Endothelial cell of umbilical vein (primary cell): ENCODE measurements around the gene SIAE. TPM values are rescaled to one million over a fixed set of nuclear protein-coding genes. Genes with fewer than 3 reads are reported as not detected.

Experiments
- BruUV-seq: library from RNA; stranded (reverse); fragments of 400-500 nt; replicated peaks from 2 replicates; lab custom pipeline; 2021; lab: Mats Ljungman, UMichigan
- CTCF ChIA-PET: fragments of 300-600, 350-600 bp; sonication (Branson Sonifier 250); formaldehyde crosslinking; loops from one replicate; lab custom pipeline; 2021; ENCODE audit warnings: antibody characterized with exemption, inconsistent platforms; lab: Charles Lee
- POLR2A ChIA-PET: fragments of 300-600, 350-600 bp; sonication (Branson Sonifier 250); formaldehyde crosslinking; loops from one replicate; lab custom pipeline; 2021; ENCODE audit warnings: antibody characterized with exemption, inconsistent platforms; lab: Charles Lee
- DNase-seq: peaks from one replicate; pipeline ENCODE4 v3.0.0-alpha.2; 2011; ENCODE audit warnings: low read depth, low spot score
- FAIRE-seq: peaks from 2 replicates; lab custom pipeline; 2011; peaks lifted over from hg19 to GRCh38; lab: Jason Lieb, UNC
- H2AFZ ChIP-seq: 2 replicates; pipeline ENCODE4 v1.6.0; 2012; ENCODE audit warnings: low read depth, low read length, control low read depth, inconsistent platforms
- H3K27ac ChIP-seq: 2 replicates; pipeline ENCODE4 v1.5.1; 2011; ENCODE audit warnings: low read depth, mild to moderate bottlenecking, control low read depth, low read length, moderate library complexity; ENCODE audit not compliant: insufficient read depth
- H3K27me3 ChIP-seq, 2 experiments: 2 replicates each; pipeline versions ENCODE4 v1.6.0 to v1.6.1; 2011; ENCODE audit warnings: low read length in 2 of 2, mixed read lengths in 1 of 2; ENCODE audit not compliant: control insufficient read depth in 2 of 2, insufficient read depth in 2 of 2
- H3K36me3 ChIP-seq, 2 experiments: 2 replicates in 1 of 2; 3 replicates in 1 of 2; pipeline ENCODE4 v1.5.1; 2011; ENCODE audit warnings: low read length in 2 of 2, mild to moderate bottlenecking in 1 of 2, moderate library complexity in 1 of 2; ENCODE audit not compliant: control insufficient read depth in 2 of 2, insufficient read depth in 2 of 2; ENCODE audit errors: extremely low read depth in 1 of 2
- H3K4me1 ChIP-seq: 3 replicates; pipeline ENCODE4 v1.5.1; 2011; ENCODE audit warnings: mild to moderate bottlenecking, low read length; ENCODE audit not compliant: control insufficient read depth, insufficient read depth; ENCODE audit errors: extremely low read depth
- H3K4me2 ChIP-seq: 2 replicates; pipeline ENCODE4 v1.6.1; 2011; ENCODE audit warnings: low read length, control low read depth, mixed read lengths; ENCODE audit not compliant: insufficient read depth
- H3K4me3 ChIP-seq, 3 experiments: fragments of 200-600 bp in 1 of 3; sonication (generic), shearing (Covaris generic) in 1 of 3; replicated peaks in 1 of 3; 2 replicates each; pipeline ENCODE4 v1.5.1; 2011 to 2016; ENCODE audit warnings: control low read depth in 3 of 3, low read length in 3 of 3, mild to moderate bottlenecking in 2 of 3, inconsistent platforms in 1 of 3, low read depth in 1 of 3, moderate library complexity in 1 of 3; ENCODE audit not compliant: insufficient read depth in 1 of 3
- H3K79me2 ChIP-seq: 2 replicates; pipeline ENCODE4 v1.6.0; 2012; ENCODE audit warnings: low read length, inconsistent platforms; ENCODE audit not compliant: control insufficient read depth, insufficient read depth
- H3K9ac ChIP-seq: replicated peaks from 2 replicates; pipeline ENCODE3; 2011; ENCODE audit warnings: low read length, control low read depth; ENCODE audit not compliant: insufficient read depth; ENCODE audit errors: extremely low read depth
- H3K9me1 ChIP-seq: replicated peaks from 3 replicates; pipeline ENCODE4 v1.6.0; 2011; ENCODE audit warnings: mild to moderate bottlenecking, low read length; ENCODE audit not compliant: control insufficient read depth, insufficient read depth; ENCODE audit errors: extremely low read depth
- H3K9me3 ChIP-seq: replicated peaks from 2 replicates; pipeline ENCODE4 v1.5.1; 2012; ENCODE audit warnings: low read length, inconsistent platforms; ENCODE audit not compliant: control insufficient read depth, insufficient read depth
- H4K20me1 ChIP-seq: replicated peaks from 2 replicates; pipeline ENCODE3; 2011; ENCODE audit warnings: mild to moderate bottlenecking, low read length; ENCODE audit not compliant: control insufficient read depth, insufficient read depth; ENCODE audit errors: extremely low read depth
- CTCF ChIP-seq, 2 donors: IDR thresholded peaks; 1 replicate in 1 of 2; 2 replicates in 1 of 2; pipeline ENCODE4 v1.5.1; 2011; ENCODE audit warnings: low read length in 2 of 2, mild to moderate bottlenecking in 2 of 2, moderate library complexity in 2 of 2, control low read depth in 1 of 2, inconsistent platforms in 1 of 2, low read depth in 1 of 2; ENCODE audit not compliant: insufficient read depth in 1 of 2; ENCODE audit errors: extremely low read depth in 1 of 2
- EZH2 ChIP-seq: IDR thresholded peaks from 2 replicates; pipeline ENCODE4 v1.6.1; 2012; ENCODE audit warnings: borderline replicate concordance, low read depth, mild to moderate bottlenecking, moderate library complexity, low read length, inconsistent platforms; ENCODE audit not compliant: severe bottlenecking
- FOS ChIP-seq: IDR thresholded peaks from 2 replicates; pipeline ENCODE4 v1.6.1; 2011; ENCODE audit warnings: mild to moderate bottlenecking, low read length, moderate library complexity, borderline replicate concordance; ENCODE audit not compliant: insufficient read depth
- GATA2 ChIP-seq: IDR thresholded peaks from 2 replicates; pipeline ENCODE4 v1.7.0; 2011; ENCODE audit warnings: low read depth, mild to moderate bottlenecking, moderate library complexity, mixed read lengths, low read length; ENCODE audit not compliant: insufficient read length, insufficient read depth
- JUN ChIP-seq: IDR thresholded peaks from 2 replicates; pipeline ENCODE4 v1.6.1; 2011; ENCODE audit warnings: borderline replicate concordance, low read depth; ENCODE audit not compliant: insufficient read length, insufficient read depth
- MYC ChIP-seq: IDR thresholded peaks from one replicate; pipeline ENCODE4 v1.6.1; 2011; ENCODE audit warnings: mild to moderate bottlenecking, low read depth, low read length
- POLR2A ChIP-seq: IDR thresholded peaks from 2 replicates; pipeline ENCODE4 v1.6.1; 2012; ENCODE audit warnings: low read depth, mild to moderate bottlenecking, control low read depth, low read length
- POLR2AphosphoS5 ChIP-seq: IDR thresholded peaks from 2 replicates; pipeline ENCODE4 v1.6.1; 2012; ENCODE audit warnings: low read depth, mild to moderate bottlenecking, control low read depth, low read length, moderate library complexity; ENCODE audit not compliant: insufficient read depth
- dilution Hi-C: fragments of 300-500 bp; cut with MboI; formaldehyde crosslinking; loops from one replicate; pipeline ENCODE4 v1.15.0; 2019; ENCODE audit warnings: low sequenced_read_pairs; ENCODE audit not compliant: extremely low pct_ligation_motif_present
- intact Hi-C: fragments of 100-400 bp; cut with micrococcal nuclease; formaldehyde crosslinking; loops from one replicate; pipeline ENCODE4 v1.10.0; 2022
- polyA plus RNA-seq, 4 experiments: library from polyadenylated mRNA; depleted of rRNA in 3 of 4; stranded (reverse) in 3 of 4; unstranded in 1 of 4; fragments of >200 nt; gene quantifications; 2 replicates each; pipeline versions ENCODE4 v1.2.1 to v1.2.3, GENCODE V29; 2011 to 2012; ENCODE audit warnings: missing spikeins in 1 of 4
- total RNA-seq: library from RNA; stranded (reverse); gene quantifications from 2 replicates; pipeline ENCODE4 v1.2.3, GENCODE V29; 2021
- TF ChIP-seq, protein P1 (sequence below): IDR thresholded peaks from 2 replicates; pipeline ENCODE4 v1.6.1; 2011; ENCODE audit not compliant: insufficient read depth, insufficient read length

SIAE gene
- total and polyA plus RNA-seq, 2 donors (not counting 3 experiments of a cell fraction or from before 2014, with no cell fraction given) = 16.9 to 23.9 TPM

GRCh38 chr11:124612567-124613246 is 60.8 kb downstream of the SIAE start:
- no peak for FAIRE-seq
- POLR2A ChIA-PET = no interaction called here
- DNase-seq = no peak

More at GRCh38 chr11:124612567-124613246, 60.8 kb downstream of the SIAE start:
- dilution Hi-C loops = no loop called here
- H3K27ac ChIP-seq = no peak overlapping the region
- TF ChIP-seq, protein P1, sequence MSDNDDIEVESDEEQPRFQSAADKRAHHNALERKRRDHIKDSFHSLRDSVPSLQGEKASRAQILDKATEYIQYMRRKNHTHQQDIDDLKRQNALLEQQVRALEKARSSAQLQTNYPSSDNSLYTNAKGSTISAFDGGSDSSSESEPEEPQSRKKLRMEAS = no peak
- TF ChIP-seq POLR2A = no peak
- no peak for TF ChIP-seq FOS
- TF ChIP-seq GATA2 = no peak
- no peak for TF ChIP-seq JUN
- no peak for TF ChIP-seq POLR2AphosphoS5
- no peak for TF ChIP-seq MYC
- no peak for TF ChIP-seq EZH2
- TF ChIP-seq CTCF (IDR thresholded peaks at IDR 0.05; ENCODE audit: extremely low read depth in 1 of 2, insufficient read depth in 1 of 2, low read depth in 1 of 2, low read length in 2 of 2) = no peak
- no peaks in the 10 kb centered on the region for H3K9me3 ChIP-seq
- H3K9ac ChIP-seq = no peak overlapping the region
- BruUV-seq = no TSS peak
- H4K20me1 ChIP-seq = no peaks in the 10 kb centered on the region
- no peak overlapping the region for H2AFZ ChIP-seq
- no peaks in the 10 kb centered on the region for H3K4me1 ChIP-seq
- intact Hi-C loops = loop anchor here (1.0 kb wide), 1 partner anchor 38 kb away; no protein-coding TSS in a partner anchor
- H3K4me3 ChIP-seq = no peak overlapping the region
- no peak overlapping the region for H3K4me2 ChIP-seq
- no peaks in the 10 kb centered on the region for H3K9me1 ChIP-seq
- CTCF ChIA-PET = interaction anchor here (0.9 kb wide), 1 partner anchor 17 kb away, joined by 4 read pairs; no protein-coding TSS in a partner anchor
- H3K27me3 ChIP-seq = peaks cover 0 to 8% of the 10 kb centered on the region in 2 experiments
- no peaks in the 10 kb centered on the region for H3K36me3 ChIP-seq
- H3K79me2 ChIP-seq = no peaks in the 10 kb centered on the region
